ENCODE results near the gene GRID1.
A peak's percentile ranks its signal among the peaks of the same experiment; 100 is the strongest.

Gene GRID1

GRCh38 chr10:85650791-85651496, 715.7 kb downstream of the GRID1 start:
- no peak for DNase-seq

GRCh38 chr10:85649461-85649860, 717.1 kb downstream of the GRID1 start:
- DNase-seq = no peak

- no peak for DNase-seq
These were observed 718.3 kb downstream of the GRID1 start for GRCh38 chr10:85648279-85648754.

GRCh38 chr10:85647741-85648140, 718.9 kb downstream of the GRID1 start:
- no peak for DNase-seq

- peak; percentile 1 for DNase-seq
These were observed 720.5 kb downstream of the GRID1 start for GRCh38 chr10:85645926-85646711.

- no peak for DNase-seq
These were observed 721.5 kb downstream of the GRID1 start for GRCh38 chr10:85645053-85645452.

- no peak for DNase-seq
These were observed 722.6 kb downstream of the GRID1 start for GRCh38 chr10:85643845-85644525.

GRCh38 chr10:85643171-85643844, 723.3 kb downstream of the GRID1 start:
- DNase-seq = no peak

- no peak for DNase-seq
These were observed 724.0 kb downstream of the GRID1 start for GRCh38 chr10:85642421-85643170.

GRCh38 chr10:85642082-85642420, 724.5 kb downstream of the GRID1 start:
- DNase-seq = no peak

GRCh38 chr10:85641479-85642009, 725.1 kb downstream of the GRID1 start:
- no peak for DNase-seq

GRCh38 chr10:85638797-85639196, 727.8 kb downstream of the GRID1 start:
- no peak for DNase-seq

- no peak for DNase-seq
These were observed 730.9 kb downstream of the GRID1 start for GRCh38 chr10:85635650-85636049.

- no peak for DNase-seq
These were observed 742.1 kb downstream of the GRID1 start for GRCh38 chr10:85624511-85624910.

- DNase-seq = no peak
These were observed 742.8 kb downstream of the GRID1 start for GRCh38 chr10:85623758-85624157.

- DNase-seq = no peak
These were observed 743.3 kb downstream of the GRID1 start for GRCh38 chr10:85623342-85623741.

GRCh38 chr10:85622425-85622824, 744.2 kb downstream of the GRID1 start:
- DNase-seq = no peak

- DNase-seq = no peak
These were observed 745.0 kb downstream of the GRID1 start for GRCh38 chr10:85621562-85621961.

GRCh38 chr10:85620807-85621206, 745.8 kb downstream of the GRID1 start:
- DNase-seq = no peak

GRCh38 chr10:85619832-85620231, 746.8 kb downstream of the GRID1 start:
- no peak for DNase-seq

- DNase-seq = no peak
These were observed 747.8 kb downstream of the GRID1 start for GRCh38 chr10:85618841-85619240.

All from NCI-H524 treated with DMSO at 0.1 percent for 48 hours (cell line).